GM18505 (cell line): Measurements from ENCODE around the gene AFF3.
"Not testable (repeated sequence)": the region's sequence is repeated elsewhere in the genome, so short reads cannot be mapped to it uniquely, and the experiment has no call there.

Experiments used
- ATAC-seq: cut with Tn5 transposase; IDR thresholded peaks from one replicate; pipeline ENCODE4 v1.9.1; 2021; ENCODE audit not compliant: unreplicated experiment
- POLR2A ChIP-seq: IDR thresholded peaks from 4 replicates; pipeline ENCODE4 v1.6.1; 2011; ENCODE audit warnings: borderline replicate concordance; ENCODE audit not compliant: insufficient read depth, insufficient read length; ENCODE audit errors: extremely low read depth

Gene AFF3

GRCh38 chr2:100178085-100178788, 35.8 kb upstream of the AFF3 start:
- TF ChIP-seq POLR2A: no peak
- ATAC-seq: no peak

DNA sequence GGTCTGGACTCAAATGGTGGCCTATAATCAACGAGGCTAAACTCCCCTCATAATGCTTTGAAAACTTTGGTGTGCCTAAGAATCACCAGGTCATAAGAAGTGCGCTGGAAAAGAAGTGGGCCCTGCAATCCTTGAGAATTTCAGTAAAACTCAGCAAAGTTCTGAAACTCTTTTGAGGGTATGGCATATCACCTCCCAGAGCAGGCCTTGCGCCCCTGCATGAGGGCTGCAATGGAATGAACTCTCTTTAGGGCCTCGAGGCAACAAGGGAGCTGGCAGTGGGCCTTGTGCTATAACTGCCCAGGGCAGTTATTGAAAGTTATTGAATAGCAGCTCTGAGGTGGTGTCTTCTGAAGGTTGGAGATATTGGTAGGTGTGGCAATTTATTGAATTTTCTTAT, 34.5 kb upstream of the AFF3 start:
- no peak for TF ChIP-seq POLR2A
- no peak for ATAC-seq

DNA sequence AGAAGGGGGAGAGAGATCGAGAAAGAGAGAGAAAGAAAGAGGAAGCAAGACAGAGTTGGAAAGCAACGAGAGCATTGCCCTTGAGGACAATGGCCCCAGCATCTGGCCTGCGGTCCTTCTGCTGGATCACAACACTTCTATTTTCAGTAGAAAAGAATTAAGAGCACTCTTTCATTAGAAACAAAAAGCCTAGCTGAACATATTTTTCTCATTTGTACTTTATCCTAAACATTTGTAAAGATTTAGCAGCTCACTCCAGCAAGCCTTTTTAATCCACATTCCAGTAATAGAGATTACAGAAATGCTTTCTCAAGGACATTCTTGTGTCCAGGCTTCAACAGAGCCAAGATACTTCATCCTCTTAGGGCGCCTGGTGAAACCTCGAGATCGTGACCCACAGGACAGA, 31.6 kb upstream of the AFF3 start:
- no peak for ATAC-seq
- no peak for TF ChIP-seq POLR2A

DNA sequence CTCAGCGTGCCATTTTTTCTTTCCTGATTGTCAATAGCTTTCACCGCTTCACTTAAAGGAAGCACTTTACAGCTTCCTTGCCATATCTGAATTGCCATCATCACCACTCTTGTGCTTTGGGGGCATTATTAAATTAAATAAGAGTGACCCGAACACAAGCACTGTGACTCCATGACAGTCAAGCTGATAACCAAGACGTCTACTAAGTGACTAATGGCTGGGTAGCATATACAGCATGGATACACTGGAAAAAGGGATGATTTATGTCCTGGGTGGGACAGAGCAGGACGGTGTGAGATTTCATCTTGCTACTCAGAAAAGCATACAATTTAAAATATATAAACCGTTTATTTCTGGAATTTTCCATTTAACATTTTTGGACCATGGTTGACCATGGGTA, 24.3 kb upstream of the AFF3 start:
- no peak for ATAC-seq
- TF ChIP-seq POLR2A: no peak

DNA sequence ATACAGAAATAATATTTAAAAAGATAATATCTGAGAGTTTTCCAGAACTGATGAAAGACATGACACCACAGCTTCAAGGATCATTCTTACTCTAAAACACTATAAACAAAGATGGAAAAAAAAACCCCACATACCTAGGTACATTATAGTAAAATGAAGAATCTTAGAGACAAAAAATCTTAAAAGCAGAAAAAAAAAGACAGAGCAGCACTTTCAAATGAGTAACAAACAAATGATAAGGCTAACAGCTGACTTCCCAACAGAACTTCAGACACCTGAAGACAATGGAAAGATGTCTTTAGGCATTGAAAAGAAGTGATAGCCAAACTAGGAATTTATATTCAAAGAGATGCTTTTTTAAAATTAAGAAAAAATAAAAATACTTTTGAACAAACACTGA, 21.2 kb upstream of the AFF3 start:
- no peak for ATAC-seq
- no peak for TF ChIP-seq POLR2A

DNA sequence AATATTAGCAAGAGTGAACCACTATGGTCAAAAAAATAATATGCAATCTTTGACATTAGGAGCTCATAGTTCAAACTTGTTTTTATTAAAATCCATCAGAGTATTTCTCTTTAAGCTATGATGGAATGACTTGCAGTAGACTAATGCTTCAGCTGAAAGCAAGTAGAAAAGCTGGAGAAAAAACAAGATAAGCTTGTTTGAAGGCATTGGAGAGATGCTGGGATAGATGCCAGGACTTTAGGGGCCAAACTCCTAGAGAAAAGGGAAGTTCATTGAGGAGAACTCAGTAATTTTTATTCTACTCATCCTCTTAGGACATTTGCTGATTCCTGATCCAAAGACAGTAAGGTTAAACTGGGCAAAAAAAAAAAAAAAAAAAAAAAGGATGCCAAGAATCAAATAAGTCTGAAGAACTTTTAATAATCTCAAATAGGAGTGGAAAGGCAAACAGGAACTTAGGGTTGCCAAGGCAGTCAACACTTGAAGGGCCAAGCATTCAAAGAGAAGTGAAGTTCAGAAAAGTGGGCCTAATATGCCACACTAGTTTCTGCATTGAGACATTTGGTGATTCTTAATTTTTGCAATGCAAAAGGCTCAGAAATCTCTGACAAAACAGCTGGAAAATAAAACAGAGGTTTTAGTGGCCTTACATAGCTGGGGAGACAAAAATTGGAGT, 19.7 kb upstream of the AFF3 start:
- TF ChIP-seq POLR2A: no peak
- no peak for ATAC-seq

- ATAC-seq: no peak
- TF ChIP-seq POLR2A: no peak
Measured at GRCh38 chr2:100160396-100160795, 18.0 kb upstream of the AFF3 start.

GRCh38 chr2:100151832-100152231, 9.4 kb upstream of the AFF3 start:
- not testable (repeated sequence) for ATAC-seq

DNA sequence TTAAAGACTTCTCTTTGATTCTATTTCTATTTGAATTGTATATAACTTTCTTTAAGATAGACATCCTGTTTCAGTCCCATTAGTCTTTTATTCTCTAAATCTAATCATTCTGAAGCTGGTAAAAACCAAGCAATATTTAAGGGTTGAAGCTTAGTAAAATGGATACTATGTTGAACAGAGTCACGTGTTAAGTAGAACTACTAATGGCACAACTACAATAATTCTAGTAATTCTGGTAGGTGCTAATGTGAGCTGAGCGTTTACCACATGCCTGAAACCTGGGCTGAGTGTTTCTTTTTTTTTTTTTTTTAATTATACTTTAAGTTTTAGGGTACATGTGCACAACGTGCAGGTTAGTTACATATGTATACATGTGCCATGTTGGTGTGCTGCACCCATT, 8.9 kb upstream of the AFF3 start:
- no peak for TF ChIP-seq POLR2A
- ATAC-seq: no peak

GRCh38 chr2:100148883-100149282, 6.5 kb upstream of the AFF3 start:
- TF ChIP-seq POLR2A: no peak
- no peak for ATAC-seq

DNA sequence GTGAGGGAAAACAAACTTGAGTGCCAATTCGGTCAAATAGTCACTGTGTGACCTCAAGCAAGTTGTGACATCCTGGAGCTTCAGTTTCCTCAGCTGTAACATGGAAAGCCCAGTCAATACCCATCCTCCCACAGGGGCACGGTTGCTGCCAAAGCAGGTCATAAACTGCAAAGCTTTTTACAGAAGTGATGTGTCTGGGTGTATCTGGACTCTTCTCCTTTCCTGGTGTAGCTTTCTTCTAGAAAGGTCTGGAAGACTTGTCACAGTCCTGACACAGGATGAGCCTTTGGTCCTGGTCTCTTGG, 4.2 kb upstream of the AFF3 start:
- no peak for TF ChIP-seq POLR2A
- ATAC-seq: no peak

GRCh38 chr2:100145893-100146656, 3.7 kb upstream of the AFF3 start:
- no peak for TF ChIP-seq POLR2A
- ATAC-seq: no peak

- no peak for ATAC-seq
Measured at GRCh38 chr2:100143286-100143685, 896 bp upstream of the AFF3 start.

DNA sequence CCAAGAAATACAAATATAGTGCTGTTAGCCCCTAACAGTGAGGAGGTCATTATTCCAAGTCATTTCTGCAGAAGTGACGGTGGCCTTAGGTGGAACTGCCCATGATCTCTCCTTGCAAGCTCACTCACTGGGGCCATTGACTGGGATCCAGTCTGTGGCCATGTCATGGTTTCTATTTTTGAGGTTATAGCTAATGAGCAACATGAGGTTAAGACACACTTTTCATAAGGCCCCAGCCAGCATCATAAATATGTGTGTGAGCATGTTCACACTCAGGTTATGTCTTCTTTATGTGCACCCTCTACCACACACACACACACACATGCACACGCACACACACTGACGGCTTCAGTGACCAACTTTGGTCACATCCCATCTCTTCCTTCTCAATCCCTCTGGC, 484 bp downstream of the AFF3 start:
- TF ChIP-seq POLR2A: no peak
- ATAC-seq: no peak

More at GRCh38 chr2:100143286-100143685, 896 bp upstream of the AFF3 start:
- TF ChIP-seq POLR2A: no peak
